Small intestine (tissue), 7 donors: ENCODE results near the gene BCOR. TPM values are rescaled to one million over a fixed set of nuclear protein-coding genes. Genes with fewer than 3 reads are reported as not detected.

Experiments used
- DNase-seq, 2 donors: peaks; one replicate each; pipeline versions ENCODE4 v3.0.0 to v3.0.0-alpha.2; 2013
- FAIRE-seq: peaks from 2 replicates; lab custom pipeline; 2012; peaks lifted over from hg19 to GRCh38; lab: Jason Lieb, UNC
- H3K27ac ChIP-seq, 3 donors: one replicate each; pipeline ENCODE4 v1.5.1; 2013; ENCODE audit warnings: low read length in 2 of 3, mild to moderate bottlenecking in 2 of 3, control low read depth in 1 of 3, inconsistent platforms in 1 of 3, low read depth in 1 of 3, moderate library complexity in 1 of 3
- H3K27me3 ChIP-seq, 3 donors: one replicate each; pipeline ENCODE4 v1.6.1; 2013; ENCODE audit warnings: low read length in 3 of 3, inconsistent platforms in 1 of 3; ENCODE audit not compliant: control insufficient read depth in 3 of 3, insufficient read depth in 3 of 3
- H3K36me3 ChIP-seq, 3 donors: one replicate each; pipeline ENCODE4 v1.6.1; 2013; ENCODE audit warnings: low read length in 3 of 3, inconsistent platforms in 1 of 3, low read depth in 1 of 3, mild to moderate bottlenecking in 1 of 3, moderate library complexity in 1 of 3; ENCODE audit not compliant: control insufficient read depth in 3 of 3, insufficient read depth in 2 of 3
- H3K4me1 ChIP-seq, 3 donors: one replicate each; pipeline ENCODE4 v1.6.1; 2013; ENCODE audit warnings: low read length in 2 of 3, inconsistent platforms in 1 of 3, low read depth in 1 of 3, mild to moderate bottlenecking in 1 of 3, moderate library complexity in 1 of 3; ENCODE audit not compliant: control insufficient read depth in 3 of 3, insufficient read depth in 2 of 3
- H3K4me3 ChIP-seq, 3 donors: one replicate each; pipeline ENCODE4 v1.5.1; 2013; ENCODE audit warnings: low read length in 3 of 3, control low read depth in 1 of 3, inconsistent platforms in 1 of 3, low read depth in 1 of 3, mild to moderate bottlenecking in 1 of 3, moderate library complexity in 1 of 3
- H3K9me3 ChIP-seq, 2 donors: one replicate each; pipeline ENCODE4 v1.6.1; 2013; ENCODE audit warnings: low read depth in 1 of 2, low read length in 1 of 2; ENCODE audit not compliant: control insufficient read depth in 2 of 2, insufficient read depth in 1 of 2
- WGBS, 3 donors: extraction: QIAGEN DNeasy Blood & Tissue Kit; methylation state at CpG; one replicate each; pipeline ENCODE4 v1.1.7; 2013; 5-methylcytosine and 5-hydroxymethylcytosine counted together
- polyA plus RNA-seq, 4 donors: library from polyadenylated mRNA; stranded (reverse) in 3 of 4; unstranded in 1 of 4; fragments of 200-250 nt in 3 of 4; fragments of 120-200 nt in 1 of 4; gene quantifications; one replicate each; pipeline versions ENCODE4 v1.2.1 to v1.2.3, GENCODE V29; 2013
- donor health status: healthy with polysubstance abuse.
- donor health status: control.
- donor health status: control.
- donor health status: Bipolar disorder and iron deficiency.
- donor health status: healthy.

BCOR gene
- polyA plus RNA-seq, 4 donors = 5.1 to 38.1 (median 8.5) TPM

- DNase-seq (no peak), FAIRE-seq (no peak)
- WGBS, 3 donors = 65 to 88% (median 80%) methylated on average over 4 of the region's 4 CpGs
- Histone ChIP-seq H3K9me3 (peaks cover 0 to 4% of the 10 kb centered on the region in 2 donors), H3K4me3 (no peak overlapping the region), H3K27me3 (no peaks in the 10 kb centered on the region), H3K27ac (no peak overlapping the region), H3K4me1 (peaks cover 0 to 8% (median 3%) of the 10 kb centered on the region in 3 donors), H3K36me3 (no peaks in the 10 kb centered on the region)
Measured at GRCh38 chrX:40015693-40016092, 82.1 kb downstream of the BCOR start.

DNA sequence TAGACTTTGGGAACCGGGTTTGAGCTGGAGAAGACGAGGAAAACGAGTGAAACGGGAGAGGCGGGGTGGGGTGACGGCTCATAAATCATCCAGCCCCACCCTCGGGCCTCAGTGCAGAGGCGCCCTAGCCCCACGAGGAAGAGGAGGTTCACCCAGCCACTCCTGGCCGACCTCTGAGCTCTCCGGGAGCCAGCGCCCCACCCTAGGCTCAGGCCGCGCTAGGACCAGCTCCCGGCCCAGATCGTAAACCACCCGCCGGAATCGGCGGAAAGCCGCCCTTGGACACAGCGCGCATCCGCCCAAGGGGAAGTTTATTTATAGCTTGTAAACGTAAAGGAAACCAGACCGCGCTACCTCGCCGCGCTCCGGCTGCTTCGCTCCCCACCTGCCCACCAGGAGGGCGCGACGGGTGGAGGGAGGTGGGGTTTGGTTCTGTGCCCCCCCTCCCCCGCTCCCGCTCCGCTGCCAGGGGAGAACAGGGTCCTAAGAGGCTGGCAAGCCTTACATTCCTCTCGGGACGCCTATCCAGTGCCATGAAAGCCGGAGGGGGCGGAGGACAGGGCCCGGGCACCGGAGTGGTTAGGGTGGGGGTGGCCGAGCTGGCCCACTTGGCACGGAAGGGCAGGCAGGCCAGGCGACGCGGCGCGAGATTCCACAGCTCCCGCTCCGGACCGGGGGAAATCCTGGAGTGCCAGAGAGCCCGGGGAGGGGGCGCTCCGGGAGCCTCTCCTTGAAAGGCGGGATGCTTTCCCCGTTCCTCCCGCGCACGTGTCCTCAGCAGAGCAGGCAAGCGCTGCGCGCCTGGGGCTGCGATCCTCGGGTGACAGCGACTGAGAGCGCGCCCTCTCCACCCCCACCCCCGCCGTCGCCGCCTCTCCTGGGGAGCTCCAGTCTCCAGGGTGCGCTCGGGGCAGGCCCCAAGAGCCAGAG lies 84.2 kb downstream of the BCOR start:
- FAIRE-seq (no peak), DNase-seq (peak; percentile 87 to 90)
- no peaks in the 10 kb centered on the region for H3K27me3 ChIP-seq
- peaks cover 0 to 13% (median 3%) of the 10 kb centered on the region in 3 donors for H3K4me1 ChIP-seq
- peaks cover 0 to 4% of the 10 kb centered on the region in 2 donors for H3K9me3 ChIP-seq
- H3K4me3 ChIP-seq = peak overlapping the region; percentile 30 to 68 (median 56)
- WGBS, 3 donors = 1 to 8% (median 4%) methylated on average over 37 to 76 of the region's 76 CpGs
- peak overlapping the region; percentile 94 to 99 (median 98) for H3K27ac ChIP-seq
- no peaks in the 10 kb centered on the region for H3K36me3 ChIP-seq

DNA sequence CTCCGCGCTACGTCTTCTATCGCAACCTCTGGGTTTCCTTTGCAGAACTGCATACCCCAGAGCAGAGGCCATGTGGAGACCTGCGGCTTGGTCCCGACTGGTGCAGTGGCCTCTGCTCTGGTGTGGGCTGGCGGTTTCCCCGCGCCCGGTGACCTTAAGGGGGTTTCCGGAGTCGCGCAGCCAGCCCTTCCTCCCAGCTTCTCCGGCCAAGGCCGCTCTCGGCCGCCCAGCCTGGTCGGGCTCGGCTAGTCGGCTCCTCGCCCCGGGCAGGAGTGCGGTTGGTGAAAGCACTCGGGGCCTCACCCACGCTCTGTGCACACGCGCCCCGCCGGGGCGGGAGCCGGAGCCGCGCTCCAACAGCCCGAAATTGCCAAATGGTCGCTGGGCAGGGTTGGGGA lies 84.9 kb downstream of the BCOR start:
- WGBS, 3 donors = 1 to 20% (median 5%) methylated on average over 18 to 35 of the region's 35 CpGs
- peaks cover 0 to 13% (median 3%) of the 10 kb centered on the region in 3 donors for H3K4me1 ChIP-seq
- peak overlapping the region; percentile 80 to 99 (median 98) for H3K27ac ChIP-seq
- FAIRE-seq (no peak), DNase-seq (no peak)
- peaks cover 0 to 3% (median 0%) of the 10 kb centered on the region in 3 donors for H3K27me3 ChIP-seq
- H3K4me3 ChIP-seq = peak overlapping the region; percentile 23 to 68 (median 56)
- peaks cover 0 to 4% of the 10 kb centered on the region in 2 donors for H3K9me3 ChIP-seq
- no peaks in the 10 kb centered on the region for H3K36me3 ChIP-seq

DNA sequence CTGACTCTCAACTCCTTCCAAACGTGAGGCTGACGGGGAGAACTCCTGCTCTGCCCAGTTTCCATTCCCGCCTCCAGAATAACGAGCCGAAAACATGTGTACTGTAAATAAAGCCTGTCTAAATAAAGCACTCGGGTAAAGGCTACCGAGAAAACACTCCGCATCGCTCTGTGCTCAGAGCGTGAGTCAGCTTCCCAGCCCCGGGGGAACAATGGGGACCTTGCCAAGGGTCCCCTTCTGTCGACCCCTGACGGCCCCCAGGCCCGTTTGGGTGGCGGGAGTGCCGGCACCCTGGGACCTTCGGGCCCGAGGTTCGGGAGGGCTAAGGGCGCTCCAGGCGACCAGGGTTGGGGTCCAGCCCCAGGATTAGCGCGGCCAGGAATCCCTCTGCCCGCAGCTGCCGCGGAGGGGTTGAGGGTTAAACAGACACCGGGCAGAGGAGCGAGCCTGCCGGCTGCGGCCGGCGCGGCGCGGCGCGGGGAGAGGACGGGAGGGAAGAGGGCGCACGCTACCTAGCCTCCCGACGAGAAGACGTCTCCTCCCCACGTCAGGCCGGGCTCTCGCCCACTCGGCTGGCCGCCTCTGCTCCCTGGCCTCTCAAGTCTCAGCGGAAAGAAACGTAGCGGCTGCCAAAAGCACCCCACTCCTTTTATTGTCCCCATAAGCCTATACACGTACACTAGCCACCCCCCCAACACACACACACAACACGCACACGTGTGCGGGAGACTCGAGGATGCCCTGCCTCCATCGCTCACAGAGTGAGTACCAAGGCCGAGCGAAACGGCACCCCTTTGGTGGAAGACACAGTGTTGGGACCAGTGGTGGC lies 85.5 kb downstream of the BCOR start:
- Histone ChIP-seq H3K4me1 (peaks cover 0 to 13% (median 3%) of the 10 kb centered on the region in 3 donors), H3K27me3 (peaks cover 0 to 3% (median 0%) of the 10 kb centered on the region in 3 donors), H3K27ac (peak overlapping the region; percentile 80 to 99 (median 98)), H3K36me3 (no peaks in the 10 kb centered on the region), H3K4me3 (peak overlapping the region; percentile 23 to 68 (median 56)), H3K9me3 (peaks cover 0 to 4% of the 10 kb centered on the region in 2 donors)
- DNase-seq (peak; percentile 20 to 60), FAIRE-seq (no peak)
- WGBS, 3 donors = 4 to 20% (median 5%) methylated on average over 30 to 59 of the region's 60 CpGs

DNA sequence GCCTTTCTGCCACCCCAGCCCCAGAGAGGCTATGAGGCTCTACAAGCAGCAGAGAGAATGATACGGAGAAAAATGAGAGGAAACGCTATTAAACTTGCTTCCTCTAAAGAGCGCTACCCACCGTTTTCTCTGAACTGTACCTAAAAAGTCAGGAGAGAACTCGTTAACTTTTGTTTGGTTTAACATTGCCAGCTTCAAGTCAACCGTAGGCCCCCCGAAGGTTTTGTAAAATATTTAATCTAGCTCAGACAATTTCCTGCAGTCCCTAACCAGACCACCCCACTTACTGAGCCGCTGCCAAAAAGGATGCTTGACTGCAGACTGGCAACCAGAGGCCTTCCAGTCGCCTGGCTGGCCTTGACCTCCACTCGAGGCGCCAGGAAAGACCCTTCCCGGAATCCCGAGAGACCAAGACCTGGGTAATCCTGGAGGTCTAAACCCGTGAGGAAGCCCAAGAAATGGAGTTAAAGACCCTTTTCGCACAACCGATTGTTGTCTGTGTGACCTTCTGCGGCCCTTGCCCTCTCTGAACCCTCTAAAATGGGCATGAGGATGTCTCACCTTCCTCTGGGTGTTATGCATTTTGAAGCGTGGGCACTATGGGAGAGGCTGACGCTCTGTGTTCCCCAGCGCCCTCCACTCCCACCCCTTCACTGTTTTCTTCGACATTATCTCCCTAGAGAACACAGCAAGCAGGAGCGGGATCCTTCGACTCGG lies 86.3 kb downstream of the BCOR start:
- Histone ChIP-seq H3K4me1 (peaks cover 0 to 14% (median 3%) of the 10 kb centered on the region in 3 donors), H3K9me3 (no peaks in the 10 kb centered on the region), H3K27me3 (peaks cover 0 to 3% (median 0%) of the 10 kb centered on the region in 3 donors), H3K36me3 (no peaks in the 10 kb centered on the region), H3K4me3 (no peak overlapping the region), H3K27ac (peak overlapping the region in 1 of 3 donors; percentile 76)
- 58 to 70% (median 61%) methylated on average over 24 of the region's 24 CpGs for WGBS, 3 donors
- DNase-seq = no peak
- FAIRE-seq = no peak

- Histone ChIP-seq H3K27me3 (peaks cover 0 to 8% (median 0%) of the 10 kb centered on the region in 3 donors), H3K36me3 (no peaks in the 10 kb centered on the region), H3K4me3 (no peak overlapping the region), H3K9me3 (no peaks in the 10 kb centered on the region), H3K4me1 (peaks cover 0 to 17% (median 3%) of the 10 kb centered on the region in 3 donors), H3K27ac (no peak overlapping the region)
- DNase-seq (no peak), FAIRE-seq (no peak)
- WGBS, 3 donors = 63 to 85% (median 79%) methylated on average over 14 to 21 of the region's 21 CpGs
Measured at GRCh38 chrX:40010550-40011321, 87.0 kb downstream of the BCOR start.

DNA sequence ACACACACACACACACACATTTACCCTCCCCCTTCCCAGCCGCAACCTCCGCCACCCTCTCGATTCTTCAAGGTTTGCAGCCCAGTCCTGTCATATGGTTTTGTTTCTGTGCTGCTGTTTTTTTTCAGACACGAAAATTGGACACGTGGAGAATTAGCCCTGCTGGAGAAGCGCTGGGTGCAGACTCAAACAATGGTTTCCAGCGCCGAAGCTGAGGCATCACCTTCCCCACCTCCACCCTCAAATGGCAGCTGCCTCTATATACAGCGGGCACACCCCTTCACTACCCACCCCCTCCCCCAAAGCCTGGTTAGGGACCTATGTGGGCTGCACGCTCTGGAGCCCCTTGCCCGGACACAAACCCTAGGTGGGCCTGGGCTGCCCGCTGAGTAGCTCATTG lies 87.9 kb downstream of the BCOR start:
- DNase-seq (no peak), FAIRE-seq (no peak)
- Histone ChIP-seq H3K27me3 (peaks cover 0 to 10% (median 0%) of the 10 kb centered on the region in 3 donors), H3K9me3 (no peaks in the 10 kb centered on the region), H3K4me3 (no peak overlapping the region), H3K4me1 (peaks cover 0 to 17% (median 3%) of the 10 kb centered on the region in 3 donors), H3K27ac (no peak overlapping the region), H3K36me3 (no peaks in the 10 kb centered on the region)
- WGBS, 3 donors = 40 to 74% (median 72%) methylated on average over 9 to 12 of the region's 12 CpGs
